ENCODE results near the gene DNMT3A.

DNA sequence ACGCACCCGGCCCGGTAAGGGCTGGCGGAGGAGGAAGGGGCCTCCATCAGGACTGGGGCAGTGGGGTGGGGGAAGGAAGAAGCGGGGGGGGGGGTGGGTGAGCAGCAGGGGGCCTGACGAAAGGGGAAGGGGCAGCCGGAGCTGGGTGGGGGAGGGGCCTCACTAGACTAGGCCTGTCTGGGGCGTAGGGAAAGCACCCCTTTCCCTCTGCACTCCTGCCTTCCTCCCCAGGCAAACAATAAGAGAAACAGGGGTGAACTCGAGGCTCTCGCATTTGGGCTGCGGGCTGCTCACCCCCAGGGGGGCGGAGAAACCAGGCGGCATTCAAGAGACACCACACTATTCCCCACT is 90.7 kb downstream of the DNMT3A start:
- TF ChIP-seq POLR2AphosphoS5 (IDR thresholded peaks at IDR 0.05; ENCODE audit: insufficient read depth, low read depth, low read length): no peak
- TF ChIP-seq POLR2A (IDR thresholded peaks at IDR 0.05; ENCODE audit: low read depth, low read length): no peak
- TF ChIP-seq, protein P1, sequence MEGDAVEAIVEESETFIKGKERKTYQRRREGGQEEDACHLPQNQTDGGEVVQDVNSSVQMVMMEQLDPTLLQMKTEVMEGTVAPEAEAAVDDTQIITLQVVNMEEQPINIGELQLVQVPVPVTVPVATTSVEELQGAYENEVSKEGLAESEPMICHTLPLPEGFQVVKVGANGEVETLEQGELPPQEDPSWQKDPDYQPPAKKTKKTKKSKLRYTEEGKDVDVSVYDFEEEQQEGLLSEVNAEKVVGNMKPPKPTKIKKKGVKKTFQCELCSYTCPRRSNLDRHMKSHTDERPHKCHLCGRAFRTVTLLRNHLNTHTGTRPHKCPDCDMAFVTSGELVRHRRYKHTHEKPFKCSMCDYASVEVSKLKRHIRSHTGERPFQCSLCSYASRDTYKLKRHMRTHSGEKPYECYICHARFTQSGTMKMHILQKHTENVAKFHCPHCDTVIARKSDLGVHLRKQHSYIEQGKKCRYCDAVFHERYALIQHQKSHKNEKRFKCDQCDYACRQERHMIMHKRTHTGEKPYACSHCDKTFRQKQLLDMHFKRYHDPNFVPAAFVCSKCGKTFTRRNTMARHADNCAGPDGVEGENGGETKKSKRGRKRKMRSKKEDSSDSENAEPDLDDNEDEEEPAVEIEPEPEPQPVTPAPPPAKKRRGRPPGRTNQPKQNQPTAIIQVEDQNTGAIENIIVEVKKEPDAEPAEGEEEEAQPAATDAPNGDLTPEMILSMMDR (IDR thresholded peaks at IDR 0.05; ENCODE audit: extremely low read depth in 1 of 2, insufficient read depth in 1 of 2, low read depth in 1 of 2, low read length in 2 of 2): no peak
- TF ChIP-seq, protein P2, sequence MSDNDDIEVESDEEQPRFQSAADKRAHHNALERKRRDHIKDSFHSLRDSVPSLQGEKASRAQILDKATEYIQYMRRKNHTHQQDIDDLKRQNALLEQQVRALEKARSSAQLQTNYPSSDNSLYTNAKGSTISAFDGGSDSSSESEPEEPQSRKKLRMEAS (IDR thresholded peaks at IDR 0.05; ENCODE audit: insufficient read depth, insufficient read length): no peak
- no peak for TF ChIP-seq GATA2 (IDR thresholded peaks at IDR 0.05; ENCODE audit: insufficient read depth, insufficient read length, low read depth, low read length)
